GM19240 (cell line): ENCODE results near the gene TSPAN1.

Experiments used
- DNase-seq: peaks from one replicate; pipeline ENCODE4 v3.0.0; 2011; ENCODE audit warnings: low spot score; ENCODE audit not compliant: insufficient read length

TSPAN1 gene

GRCh38 chr1:46174448-46175231 lies at the start of gene TSPAN1:
Gene TSPAN1 (plus strand): TSS chr1:46175087. CDS start chr1:46181108, 6,021 bp downstream.
- DNase-seq = no peak

GRCh38 chr1:46128344-46128743 lies 46.5 kb upstream of the TSPAN1 start:
- no peak for DNase-seq

GRCh38 chr1:46130121-46130520 lies 44.8 kb upstream of the TSPAN1 start:
- no peak for DNase-seq

- no peak for DNase-seq
Observed at GRCh38 chr1:46130606-46131005, 44.3 kb upstream of the TSPAN1 start.

- DNase-seq = no peak
Observed at GRCh38 chr1:46131093-46131492, 43.8 kb upstream of the TSPAN1 start.

- DNase-seq = no peak
Observed at GRCh38 chr1:46131712-46132528, 43.0 kb upstream of the TSPAN1 start.

- DNase-seq = peak; percentile 87
Observed at GRCh38 chr1:46132529-46133180, 42.2 kb upstream of the TSPAN1 start, which contains the start of gene PIK3R3. Gene PIK3R3 (minus strand): TSS chr1:46132629. CDS start chr1:46131952, 677 bp downstream.

GRCh38 chr1:46133181-46133658 lies 41.7 kb upstream of the TSPAN1 start:
- peak; percentile 45 for DNase-seq

- DNase-seq = no peak
Observed at GRCh38 chr1:46133781-46134350, 41.0 kb upstream of the TSPAN1 start.

GRCh38 chr1:46134660-46135331 lies 40.1 kb upstream of the TSPAN1 start:
- peak; percentile 19 for DNase-seq

GRCh38 chr1:46136711-46137110 lies 38.2 kb upstream of the TSPAN1 start:
- DNase-seq = no peak

GRCh38 chr1:46137916-46138315 lies 37.0 kb upstream of the TSPAN1 start:
- DNase-seq = no peak

- no peak for DNase-seq
Observed at GRCh38 chr1:46148318-46148717, 26.6 kb upstream of the TSPAN1 start.

GRCh38 chr1:46150085-46150484 lies 24.8 kb upstream of the TSPAN1 start:
- DNase-seq = no peak

- no peak for DNase-seq
Observed at GRCh38 chr1:46152016-46152415, 22.9 kb upstream of the TSPAN1 start.

- DNase-seq = no peak
Observed at GRCh38 chr1:46153228-46153627, 21.7 kb upstream of the TSPAN1 start.

GRCh38 chr1:46153732-46154131 lies 21.2 kb upstream of the TSPAN1 start:
- no peak for DNase-seq

GRCh38 chr1:46157916-46158311 lies 17.0 kb upstream of the TSPAN1 start:
- no peak for DNase-seq

- DNase-seq = no peak
Observed at GRCh38 chr1:46158312-46159281, 16.3 kb upstream of the TSPAN1 start.

- no peak for DNase-seq
Observed at GRCh38 chr1:46159516-46159915, 15.4 kb upstream of the TSPAN1 start.
